ENCODE measurements around the gene IFNA4.

GRCh38 chr9:21165516-21165915, 21.9 kb downstream of the IFNA4 start:
- TF ChIP-seq CTCF (IDR thresholded peaks at IDR 0.05) (no peak), POLR2A (IDR thresholded peaks at IDR 0.05) (no peak)
